ENCODE data around the gene GPAT3.

GPAT3 gene

DNA sequence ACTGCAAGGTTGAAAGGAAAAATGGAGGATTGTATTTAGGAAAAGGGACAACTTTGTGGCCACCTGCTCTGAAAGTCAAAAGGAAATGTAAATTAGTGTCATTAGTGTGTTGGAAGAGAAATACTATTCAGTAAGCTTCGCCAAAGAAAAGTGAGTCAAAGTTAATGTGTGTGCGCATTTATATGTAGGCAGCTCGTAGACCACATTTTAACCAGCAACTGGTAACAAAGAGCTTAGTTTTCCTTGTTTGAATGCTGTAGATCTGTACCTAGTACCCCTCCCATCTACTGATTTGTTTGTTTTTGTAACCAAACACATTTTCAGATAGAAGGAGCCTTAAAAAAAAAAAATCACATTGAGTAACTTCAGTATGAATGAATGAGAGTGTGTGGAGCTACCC lies 69.3 kb downstream of the GPAT3 start:
- H3K4me1 ChIP-seq (ENCODE audit: insufficient read depth, low read length) = peaks cover 13% of the 10 kb centered on the region; the same call in 1 of the 2 replicates
- H3K27me3 ChIP-seq (ENCODE audit: insufficient read depth, low read length) = no peaks in the 10 kb centered on the region
- H3K4me3 ChIP-seq (ENCODE audit: low read length) = no peak overlapping the region
- 62% methylated on average over 3 of the region's 3 CpGs for WGBS
- no peaks in the 10 kb centered on the region for H3K9me3 ChIP-seq (ENCODE audit: insufficient read depth, low read depth, low read length)
- no peak overlapping the region for H3K27ac ChIP-seq (ENCODE audit: low read depth, low read length)
- no peak overlapping the region for H3K9ac ChIP-seq (ENCODE audit: low read depth, low read length)
- no peaks in the 10 kb centered on the region for H3K36me3 ChIP-seq (ENCODE audit: insufficient read depth, low read length)

DNA sequence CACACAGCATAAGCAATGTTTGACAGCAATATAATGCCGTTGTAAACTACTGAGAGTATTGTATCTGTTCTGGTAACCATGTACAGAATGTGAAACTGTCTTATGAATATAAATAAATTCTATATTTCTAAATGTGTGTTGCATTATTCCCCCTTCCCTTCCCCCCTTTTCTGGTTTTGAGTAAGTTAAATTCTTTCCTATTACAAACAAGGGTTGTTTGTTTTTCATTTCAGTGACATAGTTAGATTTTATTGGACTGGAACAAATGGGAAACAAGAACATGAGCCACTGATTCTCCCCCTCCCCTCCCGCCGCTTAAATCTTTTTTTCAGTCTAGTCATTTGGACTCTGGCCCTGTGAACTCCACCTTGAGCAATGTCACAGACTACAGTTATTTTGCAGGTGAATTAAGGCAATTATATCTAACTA lies 69.8 kb downstream of the GPAT3 start:
- H3K9me3 ChIP-seq (ENCODE audit: insufficient read depth, low read depth, low read length) = no peaks in the 10 kb centered on the region; the same call in 1 of the 2 replicates
- no peaks in the 10 kb centered on the region for H3K27me3 ChIP-seq (ENCODE audit: insufficient read depth, low read length)
- no peaks in the 10 kb centered on the region for H3K36me3 ChIP-seq (ENCODE audit: insufficient read depth, low read length)
- no peak overlapping the region for H3K9ac ChIP-seq (ENCODE audit: low read depth, low read length)
- H3K4me3 ChIP-seq (ENCODE audit: low read length) = no peak overlapping the region
- no peak overlapping the region for H3K27ac ChIP-seq (ENCODE audit: low read depth, low read length)
- 93% methylated on average over 2 of the region's 3 CpGs for WGBS
- peaks cover 13% of the 10 kb centered on the region; the same call in 1 of the 2 replicates for H3K4me1 ChIP-seq (ENCODE audit: insufficient read depth, low read length)

DNA sequence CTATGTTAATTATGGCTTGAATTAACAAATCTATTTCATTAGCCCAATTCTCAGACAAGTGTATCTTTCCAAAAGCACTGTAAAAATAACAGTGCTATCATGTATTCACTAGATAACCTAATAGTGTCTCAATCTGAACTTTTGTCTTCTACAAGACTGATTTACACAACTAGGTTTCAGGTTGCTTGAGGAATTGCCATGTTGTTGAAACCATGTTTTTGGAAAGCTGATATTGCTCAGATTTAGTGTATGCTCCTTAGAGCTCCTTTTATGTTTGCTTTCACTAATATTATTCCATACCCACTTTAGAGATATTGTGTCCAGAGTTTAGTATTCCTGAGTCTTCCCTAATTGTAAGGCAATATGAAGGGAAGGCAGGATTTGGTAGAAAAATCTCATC lies 70.6 kb downstream of the GPAT3 start:
- no peaks in the 10 kb centered on the region; the same call in 1 of the 2 replicates for H3K9me3 ChIP-seq (ENCODE audit: insufficient read depth, low read depth, low read length)
- H3K4me3 ChIP-seq (ENCODE audit: low read length) = no peak overlapping the region
- H3K27ac ChIP-seq (ENCODE audit: low read depth, low read length) = no peak overlapping the region
- peaks cover 13% of the 10 kb centered on the region; the same call in 1 of the 2 replicates for H3K4me1 ChIP-seq (ENCODE audit: insufficient read depth, low read length)
- H3K27me3 ChIP-seq (ENCODE audit: insufficient read depth, low read length) = no peaks in the 10 kb centered on the region
- H3K9ac ChIP-seq (ENCODE audit: low read depth, low read length) = no peak overlapping the region
- H3K36me3 ChIP-seq (ENCODE audit: insufficient read depth, low read length) = no peaks in the 10 kb centered on the region

DNA sequence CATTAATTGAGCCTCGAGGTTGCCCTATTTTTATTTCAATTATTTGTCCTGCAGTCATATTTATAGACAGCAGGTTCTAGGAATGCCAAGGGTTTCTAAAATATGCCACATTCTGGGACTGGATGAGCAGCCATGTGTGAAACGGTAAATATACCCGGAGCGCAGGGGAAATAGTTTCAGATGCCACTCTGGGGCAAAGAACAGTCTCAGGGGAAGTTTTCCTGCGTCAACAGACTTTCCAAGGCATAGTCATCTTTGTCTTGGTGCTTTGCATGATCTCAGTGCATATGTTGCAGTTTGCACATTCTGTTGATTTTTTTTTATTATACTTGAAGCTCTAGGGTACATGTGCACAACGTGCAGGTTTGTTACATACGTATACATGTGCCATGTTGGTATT lies 71.0 kb downstream of the GPAT3 start:
- Histone ChIP-seq H3K36me3 (ENCODE audit: insufficient read depth, low read length) (no peaks in the 10 kb centered on the region), H3K27me3 (ENCODE audit: insufficient read depth, low read length) (no peaks in the 10 kb centered on the region), H3K9ac (ENCODE audit: low read depth, low read length) (no peak overlapping the region), H3K4me1 (ENCODE audit: insufficient read depth, low read length) (peaks cover 13% of the 10 kb centered on the region; the same call in 1 of the 2 replicates), H3K9me3 (ENCODE audit: insufficient read depth, low read depth, low read length) (no peaks in the 10 kb centered on the region; the same call in 1 of the 2 replicates), H3K4me3 (ENCODE audit: low read length) (no peak overlapping the region), H3K27ac (ENCODE audit: low read depth, low read length) (no peak overlapping the region)
- WGBS = 94% methylated on average over 7 of the region's 7 CpGs

DNA sequence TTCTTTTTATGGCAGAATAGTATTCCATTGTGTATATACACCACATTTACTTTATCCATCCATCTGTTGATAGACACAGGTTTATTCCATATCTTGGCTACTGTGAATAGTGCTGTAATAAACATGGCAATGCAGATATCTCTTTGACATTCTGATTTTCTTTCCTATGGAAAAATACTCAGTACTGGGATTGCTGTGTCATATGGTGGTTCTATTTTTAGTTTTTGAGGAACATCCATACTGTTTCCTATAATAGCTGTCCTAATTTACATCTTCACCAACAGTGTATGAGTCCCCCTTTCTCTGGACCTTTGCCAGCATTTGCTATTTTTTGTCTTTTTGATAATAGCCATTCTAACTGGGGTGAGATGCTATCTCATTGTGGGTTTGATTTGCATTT lies 73.5 kb downstream of the GPAT3 start:
- Histone ChIP-seq H3K9me3 (ENCODE audit: insufficient read depth, low read depth, low read length) (peaks cover 13% of the 10 kb centered on the region), H3K4me3 (ENCODE audit: low read length) (no peak overlapping the region), H3K27ac (ENCODE audit: low read depth, low read length) (no peak overlapping the region), H3K36me3 (ENCODE audit: insufficient read depth, low read length) (no peaks in the 10 kb centered on the region), H3K9ac (ENCODE audit: low read depth, low read length) (no peak overlapping the region), H3K4me1 (ENCODE audit: insufficient read depth, low read length) (peaks cover 13% of the 10 kb centered on the region; the same call in 1 of the 2 replicates), H3K27me3 (ENCODE audit: insufficient read depth, low read length) (no peaks in the 10 kb centered on the region)

DNA sequence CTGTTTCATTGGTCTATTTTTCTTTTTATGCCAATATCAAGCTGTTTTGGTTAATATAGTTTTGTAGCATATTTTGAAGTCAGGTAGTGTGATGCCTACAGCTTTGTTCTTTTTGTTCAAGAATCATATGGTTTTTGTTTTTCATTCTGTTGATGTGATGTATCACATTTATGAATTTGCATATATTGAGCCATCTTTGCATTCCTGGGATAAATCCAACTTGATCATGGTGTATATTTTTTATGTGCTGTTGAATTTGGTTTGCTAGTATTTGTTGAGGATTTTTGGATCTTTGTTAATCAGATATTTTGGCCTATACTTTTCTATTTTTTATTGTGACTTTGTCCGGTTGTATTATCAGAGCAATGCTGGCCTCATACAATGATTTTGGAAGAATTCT lies 74.8 kb downstream of the GPAT3 start:
- no peaks in the 10 kb centered on the region for H3K36me3 ChIP-seq (ENCODE audit: insufficient read depth, low read length)
- 100% methylated on average over 1 of the region's 1 CpG for WGBS
- peaks cover 13% of the 10 kb centered on the region for H3K9me3 ChIP-seq (ENCODE audit: insufficient read depth, low read depth, low read length)
- H3K4me1 ChIP-seq (ENCODE audit: insufficient read depth, low read length) = 0 out of 2 replicates have a peak, but pooled peaks cover 3% of the 10 kb centered on the region
- H3K4me3 ChIP-seq (ENCODE audit: low read length) = no peak overlapping the region
- H3K27me3 ChIP-seq (ENCODE audit: insufficient read depth, low read length) = no peaks in the 10 kb centered on the region
- H3K27ac ChIP-seq (ENCODE audit: low read depth, low read length) = no peak overlapping the region
- H3K9ac ChIP-seq (ENCODE audit: low read depth, low read length) = no peak overlapping the region

DNA sequence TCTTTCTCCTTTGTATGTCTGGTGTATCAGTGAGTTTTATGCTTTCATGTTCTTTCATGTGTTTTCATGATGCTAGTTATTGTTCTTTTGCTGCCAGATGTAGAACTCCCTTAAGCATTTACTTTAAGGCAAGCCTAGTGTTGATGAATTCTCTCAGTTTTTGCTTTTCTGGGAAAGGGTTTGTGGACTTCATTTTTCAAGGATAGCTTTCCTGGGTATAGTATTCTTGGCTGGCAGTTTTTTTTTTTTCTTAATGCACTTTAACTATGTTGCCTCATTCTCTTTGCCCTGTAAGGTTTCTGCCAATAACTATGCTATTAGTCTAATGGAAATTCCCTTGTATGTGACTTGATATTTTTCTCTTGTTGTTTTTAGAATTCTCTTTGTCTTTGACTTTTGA lies 77.1 kb downstream of the GPAT3 start:
- Histone ChIP-seq H3K4me1 (ENCODE audit: insufficient read depth, low read length) (peaks cover 9% of the 10 kb centered on the region), H3K4me3 (ENCODE audit: low read length) (no peak overlapping the region), H3K36me3 (ENCODE audit: insufficient read depth, low read length) (no peaks in the 10 kb centered on the region), H3K9ac (ENCODE audit: low read depth, low read length) (no peak overlapping the region), H3K27me3 (ENCODE audit: insufficient read depth, low read length) (no peaks in the 10 kb centered on the region), H3K9me3 (ENCODE audit: insufficient read depth, low read depth, low read length) (peaks cover 13% of the 10 kb centered on the region), H3K27ac (ENCODE audit: low read depth, low read length) (no peak overlapping the region)

DNA sequence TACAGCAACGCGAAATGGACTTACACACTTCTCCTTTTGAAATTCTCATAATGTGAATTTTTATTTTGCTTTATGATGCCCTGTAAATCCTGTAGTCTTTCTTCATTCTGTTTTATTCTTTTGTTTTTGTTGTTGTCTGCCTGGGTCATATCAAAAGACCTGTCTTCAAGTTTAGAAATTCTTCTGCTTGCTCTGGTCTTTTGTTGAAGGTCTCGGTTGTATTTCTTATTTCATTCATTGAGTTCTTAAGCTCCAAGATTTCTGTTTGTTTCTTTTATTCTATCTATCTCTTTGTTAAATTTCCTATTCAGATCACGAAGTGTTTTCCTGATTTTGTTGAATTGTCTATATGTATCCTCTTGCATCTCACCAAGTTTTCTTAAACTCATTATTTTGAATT lies 78.1 kb downstream of the GPAT3 start:
- no peak overlapping the region for H3K27ac ChIP-seq (ENCODE audit: low read depth, low read length)
- H3K4me3 ChIP-seq (ENCODE audit: low read length) = no peak overlapping the region
- H3K4me1 ChIP-seq (ENCODE audit: insufficient read depth, low read length) = peaks cover 18% of the 10 kb centered on the region
- no peaks in the 10 kb centered on the region for H3K27me3 ChIP-seq (ENCODE audit: insufficient read depth, low read length)
- no peak overlapping the region for H3K9ac ChIP-seq (ENCODE audit: low read depth, low read length)
- H3K36me3 ChIP-seq (ENCODE audit: insufficient read depth, low read length) = no peaks in the 10 kb centered on the region
- H3K9me3 ChIP-seq (ENCODE audit: insufficient read depth, low read depth, low read length) = peaks cover 13% of the 10 kb centered on the region
- WGBS = 100% methylated on average over 2 of the region's 4 CpGs

DNA sequence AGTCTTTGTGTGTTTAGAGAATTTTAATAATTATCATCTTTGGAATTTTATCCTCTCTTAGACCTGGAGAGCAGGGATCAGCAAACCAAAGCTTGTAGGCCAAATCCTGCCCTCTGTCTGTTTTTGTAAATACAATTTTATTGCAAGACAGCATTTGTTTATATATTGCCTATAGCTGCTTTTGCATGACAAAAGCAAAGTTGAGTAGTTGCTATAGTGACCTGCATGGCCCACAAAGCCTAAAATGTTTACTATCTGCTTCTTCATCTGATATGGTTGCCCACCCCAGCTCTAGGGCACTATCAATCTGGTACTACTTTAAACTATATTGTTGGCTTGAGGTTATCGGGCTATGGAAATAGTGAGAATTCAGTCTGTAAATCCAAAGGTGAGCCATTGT lies 80.3 kb downstream of the GPAT3 start:
- Histone ChIP-seq H3K27ac (ENCODE audit: low read depth, low read length) (no peak overlapping the region), H3K27me3 (ENCODE audit: insufficient read depth, low read length) (no peaks in the 10 kb centered on the region), H3K36me3 (ENCODE audit: insufficient read depth, low read length) (no peaks in the 10 kb centered on the region), H3K9ac (ENCODE audit: low read depth, low read length) (no peak overlapping the region), H3K9me3 (ENCODE audit: insufficient read depth, low read depth, low read length) (peaks cover 16% of the 10 kb centered on the region), H3K4me3 (ENCODE audit: low read length) (no peak overlapping the region), H3K4me1 (ENCODE audit: insufficient read depth, low read length) (peaks cover 21% of the 10 kb centered on the region)
- 60% methylated on average over 1 of the region's 1 CpG for WGBS

DNA sequence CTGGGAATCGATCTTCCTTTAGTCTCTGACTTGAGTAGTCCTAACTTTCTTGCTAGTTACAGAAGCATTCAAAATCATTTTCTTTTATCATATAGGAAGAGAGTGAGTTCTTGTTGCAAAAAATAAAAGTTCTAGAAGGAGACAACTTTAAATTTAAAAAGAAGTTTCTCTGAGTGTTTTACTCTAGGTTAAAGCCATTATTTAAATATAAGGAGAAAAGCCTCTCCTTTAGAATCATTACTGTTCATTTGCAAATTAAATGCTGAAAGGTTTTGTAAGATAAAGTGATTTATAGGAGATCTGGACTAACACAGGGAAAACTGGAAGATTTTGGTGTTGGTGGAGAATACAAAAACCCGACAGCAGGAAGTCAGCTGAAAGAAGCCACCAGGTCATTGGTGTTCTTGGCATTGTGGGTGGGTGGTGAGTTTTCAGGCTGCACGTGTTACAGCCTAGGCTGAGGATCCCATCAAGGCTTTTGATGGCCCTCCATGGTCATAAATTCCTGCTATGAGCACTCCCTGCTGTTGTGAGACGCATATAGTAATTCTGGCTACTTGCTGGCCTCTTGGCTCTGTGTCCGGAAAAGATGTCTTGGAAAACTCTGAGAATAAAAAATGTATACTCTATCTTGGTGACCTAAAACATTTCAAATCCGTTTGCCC lies 81.6 kb downstream of the GPAT3 start:
- no peak overlapping the region for H3K4me3 ChIP-seq (ENCODE audit: low read length)
- no peak overlapping the region for H3K9ac ChIP-seq (ENCODE audit: low read depth, low read length)
- H3K27ac ChIP-seq (ENCODE audit: low read depth, low read length) = no peak overlapping the region
- WGBS = 82% methylated on average over 5 of the region's 6 CpGs
- peaks cover 25% of the 10 kb centered on the region for H3K9me3 ChIP-seq (ENCODE audit: insufficient read depth, low read depth, low read length)
- no peaks in the 10 kb centered on the region for H3K36me3 ChIP-seq (ENCODE audit: insufficient read depth, low read length)
- H3K27me3 ChIP-seq (ENCODE audit: insufficient read depth, low read length) = no peaks in the 10 kb centered on the region
- H3K4me1 ChIP-seq (ENCODE audit: insufficient read depth, low read length) = peaks cover 21% of the 10 kb centered on the region

DNA sequence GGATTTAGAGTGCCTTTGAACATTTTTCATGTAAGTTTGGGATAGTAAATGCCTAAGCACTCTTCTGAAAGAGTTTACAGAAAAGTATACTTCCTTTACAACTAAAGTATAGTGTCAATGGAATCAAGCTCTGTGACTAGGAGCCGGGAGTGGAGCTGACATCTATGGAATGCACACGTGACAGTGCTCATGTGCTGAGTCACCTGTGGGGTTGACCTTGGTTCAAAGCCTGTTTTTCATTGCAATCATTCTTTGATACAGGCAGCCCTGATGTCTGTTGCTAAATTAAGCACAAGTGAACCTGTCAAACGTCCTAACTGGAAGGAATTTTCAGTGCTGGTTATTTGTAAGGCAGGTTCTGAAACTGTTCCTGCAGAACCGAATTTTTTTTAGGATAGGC lies 82.5 kb downstream of the GPAT3 start:
- H3K4me3 ChIP-seq (ENCODE audit: low read length) = no peak overlapping the region
- no peak overlapping the region for H3K9ac ChIP-seq (ENCODE audit: low read depth, low read length)
- H3K4me1 ChIP-seq (ENCODE audit: insufficient read depth, low read length) = peaks cover 21% of the 10 kb centered on the region
- peaks cover 25% of the 10 kb centered on the region for H3K9me3 ChIP-seq (ENCODE audit: insufficient read depth, low read depth, low read length)
- no peaks in the 10 kb centered on the region for H3K27me3 ChIP-seq (ENCODE audit: insufficient read depth, low read length)
- H3K27ac ChIP-seq (ENCODE audit: low read depth, low read length) = no peak overlapping the region
- no peaks in the 10 kb centered on the region for H3K36me3 ChIP-seq (ENCODE audit: insufficient read depth, low read length)
- WGBS = 61% methylated on average over 4 of the region's 4 CpGs

Measured in HUES64 (cell line).